Activated CD8-positive, alpha-beta memory T cell treated with anti-CD3 and anti-CD28 coated beads for 36 hours (primary cell): ENCODE measurements around the gene PYM1. TPM values are rescaled to one million over a fixed set of nuclear protein-coding genes. Genes with fewer than 3 reads are reported as not detected.

Experiments
- CTCF ChIA-PET: fragments of 350-600 bp; sonication (Branson Sonifier 250); formaldehyde crosslinking; loops from one replicate; lab custom pipeline; 2021; ENCODE audit warnings: antibody characterized with exemption; lab: Charles Lee
- POLR2A ChIA-PET: fragments of 350-600 bp; sonication (Branson Sonifier 250); formaldehyde crosslinking; loops from one replicate; lab custom pipeline; 2021; ENCODE audit warnings: antibody characterized with exemption; lab: Charles Lee
- total RNA-seq, 2 experiments: library from RNA; stranded (reverse); gene quantifications; one replicate each; pipeline ENCODE4 v1.2.3, GENCODE V29; 2021

Gene PYM1
- 10 to 100 TPM; 34.8 to 36.2 TPM for total RNA-seq

GRCh38 chr12:55927588-55928502 lies at the start of gene PYM1:
Gene PYM1, minus strand, starts transcription at chr12:55927894. Its CDS starts 133 bp downstream, at chr12:55927761.
- POLR2A ChIA-PET: interaction anchor here (0.6 to 1.9 kb wide), 7 partner anchors 8 to 296 kb away, joined by 3 to 7 read pairs (median 5); partner anchors contain the start of genes ORMDL2, RPL41 and SARNP

GRCh38 chr12:55974308-55974730 lies 46.6 kb upstream of the PYM1 start:
- ChIA-PET POLR2A (interaction anchor here (0.6 to 1.8 kb wide), 12 partner anchors 17 to 157 kb away, joined by 3 to 9 read pairs (median 4); partner anchors contain the start of genes DNAJC14, ORMDL2, PA2G4 and SARNP), CTCF (interaction anchor here (0.8 to 1.4 kb wide), 4 partner anchors 22 to 215 kb away, joined by 3 to 4 read pairs (median 3); partner anchors contain the start of gene SMARCC2)

More at GRCh38 chr12:55927588-55928502, at the start of gene PYM1:
- CTCF ChIA-PET: interaction anchor here (0.5 to 6.4 kb wide), 9 partner anchors 12 to 189 kb away, joined by 3 to 30 read pairs (median 4); partner anchors contain the start of genes DNAJC14 and PA2G4

GRCh38 chr12:55973599-55974307 lies 46.1 kb upstream of the PYM1 start, which contains the start of gene RAB5B:
Gene RAB5B, plus strand, starts transcription at chr12:55974078. Its CDS starts 12,883 bp downstream, at chr12:55986961.
- CTCF ChIA-PET: interaction anchor here (0.6 to 1.1 kb wide), 3 partner anchors 35 to 105 kb away, joined by 3 to 4 read pairs (median 4); no protein-coding TSS in a partner anchor
- POLR2A ChIA-PET: interaction anchor here (0.7 to 1.8 kb wide), 13 partner anchors 11 to 684 kb away, joined by 3 to 9 read pairs (median 4); partner anchors contain the start of genes DNAJC14, ORMDL2, PA2G4 and RPL41

- POLR2A ChIA-PET: interaction anchor here (0.7 to 1.8 kb wide), 11 partner anchors 11 to 685 kb away, joined by 3 to 9 read pairs (median 4); partner anchors contain the start of genes DNAJC14, ORMDL2, PA2G4 and RPL41
- CTCF ChIA-PET: interaction anchor here (0.6 to 1.0 kb wide), 3 partner anchors 36 to 116 kb away, joined by 3 to 4 read pairs (median 3); no protein-coding TSS in a partner anchor
Measured at GRCh38 chr12:55972911-55973598, 45.4 kb upstream of the PYM1 start.

GRCh38 chr12:55972456-55972855 lies 44.8 kb upstream of the PYM1 start:
- POLR2A ChIA-PET: no interaction called here
- CTCF ChIA-PET: no interaction called here

GRCh38 chr12:55972042-55972441 lies 44.3 kb upstream of the PYM1 start:
- ChIA-PET CTCF (no interaction called here), POLR2A (no interaction called here)

- CTCF ChIA-PET: interaction anchor here (0.7 kb wide), 1 partner anchor 219 kb away, joined by 3 read pairs; the partner anchor contains the start of gene SMARCC2
- POLR2A ChIA-PET: no interaction called here
Measured at GRCh38 chr12:55970775-55971174, 43.1 kb upstream of the PYM1 start.

- CTCF ChIA-PET: no interaction called here
- POLR2A ChIA-PET: no interaction called here
Measured at GRCh38 chr12:55969356-55969755, 41.7 kb upstream of the PYM1 start.

GRCh38 chr12:55966408-55967281 lies 39.0 kb upstream of the PYM1 start, which contains the start of gene CDK2:
Gene CDK2, plus strand, starts transcription at chr12:55966830. Its CDS starts 179 bp downstream, at chr12:55967009.
- ChIA-PET POLR2A (no interaction called here), CTCF (interaction anchor here (0.8 kb wide), 1 partner anchor 27 kb away, joined by 3 read pairs; no protein-coding TSS in a partner anchor)

- POLR2A ChIA-PET: no interaction called here
Measured at GRCh38 chr12:55965941-55966407, 38.3 kb upstream of the PYM1 start, which contains the start of gene PMEL. Gene PMEL, minus strand, starts transcription at chr12:55966042. Its CDS starts 31 bp downstream, at chr12:55966011.

GRCh38 chr12:55965240-55965639 lies 37.5 kb upstream of the PYM1 start:
- ChIA-PET CTCF (no interaction called here), POLR2A (no interaction called here)

More at GRCh38 chr12:55965941-55966407, 38.3 kb upstream of the PYM1 start, which contains the start of gene PMEL:
- CTCF ChIA-PET: no interaction called here

GRCh38 chr12:55963760-55964159 lies 36.1 kb upstream of the PYM1 start:
- POLR2A ChIA-PET: no interaction called here
- CTCF ChIA-PET: no interaction called here

- ChIA-PET POLR2A (interaction anchor here (0.6 to 3.2 kb wide), 4 partner anchors 10 to 139 kb away, joined by 5 to 9 read pairs (median 6); partner anchors contain the start of genes ORMDL2, RAB5B and SARNP), CTCF (interaction anchor here (1.0 to 2.5 kb wide), 3 partner anchors 17 to 39 kb away, joined by 3 to 10 read pairs (median 9); no protein-coding TSS in a partner anchor)
Measured at GRCh38 chr12:55957106-55957859, 29.6 kb upstream of the PYM1 start.

GRCh38 chr12:55955800-55956508 lies 28.3 kb upstream of the PYM1 start:
- ChIA-PET POLR2A (interaction anchor here (0.8 to 3.2 kb wide), 3 partner anchors 12 to 18 kb away, joined by 3 to 9 read pairs (median 3); partner anchors contain the start of gene RAB5B), CTCF (interaction anchor here (1.0 kb wide), 1 partner anchor 20 kb away, joined by 3 read pairs; no protein-coding TSS in a partner anchor)

- POLR2A ChIA-PET: interaction anchor here (0.8 to 1.1 kb wide), 2 partner anchors 11 to 13 kb away, joined by 3 read pairs; no protein-coding TSS in a partner anchor
- CTCF ChIA-PET: interaction anchor here (0.6 kb wide), 1 partner anchor 1574 kb away, joined by 3 read pairs; no protein-coding TSS in a partner anchor
Measured at GRCh38 chr12:55955344-55955743, 27.6 kb upstream of the PYM1 start.
